DMS 273 (cell line): ENCODE data around the gene DMXL2.
"Not testable (repeated sequence)": the region's sequence is repeated elsewhere in the genome, so short reads cannot be mapped to it uniquely, and the experiment has no call there.

ENCODE experiments used
- DNase-seq: peaks from one replicate; lab custom pipeline; 2025; ENCODE audit not compliant: unreplicated experiment; lab: John Stamatoyannopoulos, UW

Gene DMXL2

DNA sequence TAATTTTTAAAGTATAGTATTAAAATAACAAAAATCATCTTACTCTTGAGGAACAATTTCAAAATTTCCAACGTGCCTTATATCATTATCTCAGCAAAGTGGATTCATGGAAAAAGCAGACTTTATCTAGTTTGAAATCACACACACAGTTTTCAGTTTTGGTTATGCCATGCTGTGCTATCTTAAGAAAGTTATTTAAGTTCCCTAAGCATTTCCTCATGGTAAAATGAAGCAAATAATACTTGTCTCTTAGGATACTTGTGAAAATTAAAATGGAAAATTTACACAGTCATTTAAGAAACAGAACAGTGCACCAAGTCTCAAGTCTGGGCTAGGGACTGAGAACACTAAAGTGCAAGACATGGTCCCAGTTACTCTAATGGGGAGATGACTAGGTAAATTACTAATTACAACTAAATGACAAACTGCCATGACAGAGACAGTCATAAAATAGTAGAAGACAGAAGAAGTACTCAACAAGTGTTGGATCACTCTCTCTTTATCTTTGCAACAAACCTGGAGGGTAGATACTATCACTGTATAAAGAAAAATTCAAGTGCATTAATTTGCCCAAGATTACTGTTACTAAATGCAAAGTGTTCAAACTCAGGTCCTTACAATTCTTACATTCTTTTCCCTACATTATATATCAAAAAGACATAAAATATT is 44.8 kb downstream of the DMXL2 start:
- no peak for DNase-seq

DNA sequence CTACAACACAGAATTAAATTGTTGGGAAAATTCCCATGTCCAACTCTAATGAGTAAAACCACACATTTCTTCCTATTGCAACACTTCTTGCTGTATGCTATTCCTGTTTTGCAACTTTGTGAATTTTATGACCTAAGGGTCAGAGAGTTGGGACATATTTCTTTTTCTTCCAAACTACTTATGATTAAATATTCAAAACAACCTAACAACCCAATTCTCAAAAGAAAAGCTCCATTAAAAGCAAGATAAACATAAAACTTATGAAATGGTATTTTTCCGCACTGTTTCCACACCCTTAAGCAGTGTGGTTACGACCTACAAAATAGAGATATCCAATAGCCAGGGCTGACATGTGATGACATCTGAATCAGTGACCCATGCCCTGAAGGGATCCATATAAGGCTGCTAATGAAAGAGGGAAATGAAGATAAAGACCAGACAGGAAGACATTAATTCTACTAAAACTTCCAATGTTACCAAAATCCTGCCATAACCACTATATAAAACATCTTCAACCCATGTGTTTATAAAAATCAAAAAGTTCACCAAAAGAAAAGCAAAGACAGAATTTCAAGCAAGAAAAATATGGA is 45.6 kb downstream of the DMXL2 start:
- no peak for DNase-seq

GRCh38 chr15:51576286-51576850 is 46.2 kb downstream of the DMXL2 start:
- no peak for DNase-seq

DNA sequence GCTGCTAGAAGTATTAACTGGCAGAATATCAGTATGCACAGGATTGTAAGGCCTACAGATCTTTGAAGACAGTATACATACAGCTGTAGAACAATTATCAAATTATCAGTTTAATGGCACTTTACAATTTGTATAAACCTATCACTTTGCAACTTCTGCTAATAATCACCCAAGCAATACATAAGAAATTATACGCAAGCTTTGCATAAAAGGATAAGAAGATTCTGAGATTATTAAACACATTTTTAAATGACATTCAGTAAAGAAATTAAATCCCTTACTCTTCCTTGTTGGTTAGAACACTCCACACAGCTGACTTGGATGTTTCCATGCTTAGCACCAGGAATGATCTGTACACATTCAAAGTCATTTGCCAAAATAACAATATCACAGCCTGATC is 46.8 kb downstream of the DMXL2 start:
- no peak for DNase-seq

- DNase-seq = not testable (repeated sequence)
Observed at GRCh38 chr15:51573352-51573751, 49.2 kb downstream of the DMXL2 start.

GRCh38 chr15:51568939-51569784 is 53.4 kb downstream of the DMXL2 start:
- DNase-seq = not testable (repeated sequence)

DNA sequence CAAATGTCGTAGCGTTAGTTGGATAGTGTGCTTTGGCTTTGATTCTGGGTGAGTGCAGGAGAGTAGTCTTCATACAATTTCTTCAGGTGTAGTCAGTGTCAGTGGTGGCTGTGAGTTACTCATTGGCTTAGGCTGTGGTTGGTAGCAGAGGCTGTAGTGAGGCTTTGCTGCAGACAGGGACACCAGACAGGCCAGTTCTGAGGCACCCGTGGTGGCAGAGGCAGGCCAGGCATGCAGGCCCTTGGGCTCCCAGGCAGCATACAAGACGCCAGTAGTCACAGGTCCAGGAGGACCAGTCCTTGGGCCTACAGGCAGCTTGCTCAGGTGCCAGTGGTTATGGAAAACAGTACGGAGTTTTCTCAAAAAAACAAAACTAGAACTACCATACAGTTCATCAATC is 61.3 kb downstream of the DMXL2 start:
- DNase-seq = no peak

DNA sequence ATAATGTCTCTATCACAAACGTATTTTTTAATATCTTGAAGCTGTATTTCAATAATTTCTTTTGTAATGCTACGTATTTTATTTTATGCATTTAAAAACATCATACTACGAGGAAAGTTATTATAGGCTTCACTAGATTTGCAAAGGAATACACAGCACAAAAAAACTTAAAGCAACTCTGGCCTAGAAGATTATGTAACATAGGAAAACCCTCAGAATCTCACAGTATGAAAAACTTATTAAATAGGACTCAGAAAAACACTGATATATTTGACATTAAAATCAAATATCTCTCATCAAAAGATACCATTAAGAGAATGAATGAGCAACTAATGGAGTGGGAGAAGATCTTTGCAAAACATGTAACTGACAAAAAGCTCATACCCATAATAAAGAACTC is 63.7 kb downstream of the DMXL2 start:
- no peak for DNase-seq

- no peak for DNase-seq
Observed at GRCh38 chr15:51558411-51558810, 64.2 kb downstream of the DMXL2 start.

- no peak for DNase-seq
Observed at GRCh38 chr15:51550841-51551240, 71.7 kb downstream of the DMXL2 start.

- DNase-seq = no peak
Observed at GRCh38 chr15:51547656-51548055, 74.9 kb downstream of the DMXL2 start.

DNA sequence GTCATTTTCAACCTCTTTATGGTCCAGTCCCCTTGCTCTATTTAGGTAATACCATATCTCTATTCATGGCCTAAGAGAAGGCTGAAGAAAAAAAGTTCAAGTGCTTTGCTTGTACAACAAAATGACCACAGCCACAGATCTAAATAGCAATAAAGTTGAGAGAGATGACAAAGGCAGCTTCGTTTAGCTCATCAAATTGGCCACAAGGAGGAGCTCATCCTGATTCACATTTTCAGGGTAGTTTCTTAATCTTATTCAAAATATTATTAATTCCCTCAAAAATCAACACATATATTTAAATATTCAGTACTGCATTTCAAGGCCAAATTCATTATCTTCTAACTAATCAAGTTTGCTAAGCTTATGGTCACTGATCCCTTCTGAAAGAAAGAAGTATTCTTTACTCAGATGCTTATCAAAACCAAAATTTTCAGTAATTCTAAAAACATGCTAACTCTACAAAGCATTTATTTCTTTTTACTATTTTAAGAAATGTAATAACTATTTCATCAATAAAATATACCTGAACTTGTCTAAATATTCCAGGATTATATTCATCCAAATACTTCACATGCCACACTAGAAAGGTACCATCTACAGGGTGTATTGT is 85.5 kb downstream of the DMXL2 start:
- peak; percentile 10 for DNase-seq

GRCh38 chr15:51533672-51534398 is 88.7 kb downstream of the DMXL2 start:
- DNase-seq = no peak

GRCh38 chr15:51526955-51527354 is 95.6 kb downstream of the DMXL2 start:
- DNase-seq = no peak

- no peak for DNase-seq
Observed at GRCh38 chr15:51524376-51524775, 98.2 kb downstream of the DMXL2 start.

- DNase-seq = no peak
Observed at GRCh38 chr15:51516291-51516690, 106.3 kb downstream of the DMXL2 start.

- DNase-seq = no peak
Observed at GRCh38 chr15:51505251-51505650, 117.3 kb downstream of the DMXL2 start.

- no peak for DNase-seq
Observed at GRCh38 chr15:51503003-51503402, 119.6 kb downstream of the DMXL2 start.

- peak; percentile 22 for DNase-seq
Observed at GRCh38 chr15:51499379-51499976, 123.1 kb downstream of the DMXL2 start.

GRCh38 chr15:51497806-51498205 is 124.8 kb downstream of the DMXL2 start:
- DNase-seq = no peak
